HG03175 (cell line): ENCODE measurements around the gene AIF1.

Experiments
- ATAC-seq: cut with Tn5 transposase; IDR thresholded peaks from one replicate; pipeline ENCODE4 v1.9.1; 2021; ENCODE audit warnings: mild to moderate bottlenecking, moderate library complexity; ENCODE audit not compliant: unreplicated experiment

The AIF1 gene

GRCh38 chr6:31663126-31663960, 48.3 kb downstream of the AIF1 start:
- no peak for ATAC-seq

- no peak for ATAC-seq
Observed at GRCh38 chr6:31663961-31664789, 49.1 kb downstream of the AIF1 start.

- peak; percentile 39 for ATAC-seq
Observed at GRCh38 chr6:31664790-31665500, 49.9 kb downstream of the AIF1 start, which contains the start of gene GPANK1. GPANK1 (minus strand) TSS chr6:31664997; CDS start chr6:31664478, 519 bp downstream.

GRCh38 chr6:31665501-31666336, 50.7 kb downstream of the AIF1 start, which contains the start of gene CSNK2B:
CSNK2B (plus strand) TSS chr6:31666080; CDS start chr6:31666832, 752 bp downstream.
- peak; percentile 82 for ATAC-seq

- ATAC-seq: no peak
Observed at GRCh38 chr6:31666337-31666965, 51.4 kb downstream of the AIF1 start.
